Measurements from ENCODE around the gene CFAP74. TPM values are rescaled to one million over a fixed set of nuclear protein-coding genes. Genes with fewer than 3 reads are reported as not detected.

CFAP74 gene
- total and polyA plus RNA-seq, 7 donors = 0.03 to 0.27 TPM; not detected in 5

GRCh38 chr1:2031546-2032540, 28.3 kb upstream of the CFAP74 start:
- Histone ChIP-seq H3K4me1 (no peaks in the 10 kb centered on the region), H3K27ac (no peak overlapping the region), H3K36me3 (no peaks in the 10 kb centered on the region), H3K4me3 (no peak overlapping the region), H3K27me3 (peaks cover 0 to 39% (median 0%) of the 10 kb centered on the region in 3 donors), H3K9me3 (no peaks in the 10 kb centered on the region)
- TF ChIP-seq POLR2A (IDR thresholded peaks at IDR 0.05) = no peak
- no peak for TF ChIP-seq CTCF (IDR thresholded peaks at IDR 0.05)
- TF ChIP-seq POLR2AphosphoS5 (IDR thresholded peaks at IDR 0.05) = no peak
- no peak for TF ChIP-seq EP300 (IDR thresholded peaks at IDR 0.05)
- DNase-seq = no peak
- intact Hi-C loops (cut with DNase I) = no loop called here
- 70 to 81% methylated on average over 33 of the region's 33 CpGs for WGBS, 2 donors

- peaks cover 1 to 28% (median 4%) of the 10 kb centered on the region in 3 donors for H3K27me3 ChIP-seq
- 88% methylated on average over 42 of the region's 42 CpGs for WGBS, 2 donors
- TF ChIP-seq EP300 (IDR thresholded peaks at IDR 0.05) = no peak
- TF ChIP-seq POLR2AphosphoS5 (IDR thresholded peaks at IDR 0.05) = no peak
- no peak for TF ChIP-seq POLR2A (IDR thresholded peaks at IDR 0.05)
- no peak for TF ChIP-seq CTCF (IDR thresholded peaks at IDR 0.05)
Measured at GRCh38 chr1:2030076-2030871, 26.7 kb upstream of the CFAP74 start.

GRCh38 chr1:2029561-2029960, 26.0 kb upstream of the CFAP74 start:
- Histone ChIP-seq H3K36me3 (no peaks in the 10 kb centered on the region), H3K27ac (no peak overlapping the region), H3K27me3 (peaks cover 3 to 34% (median 11%) of the 10 kb centered on the region in 3 donors), H3K4me1 (peaks cover 0 to 11% (median 8%) of the 10 kb centered on the region in 4 donors), H3K9me3 (no peaks in the 10 kb centered on the region), H3K4me3 (no peak overlapping the region)
- intact Hi-C loops (cut with DNase I) = no loop called here
- 84 to 91% methylated on average over 15 of the region's 15 CpGs for WGBS, 2 donors
- DNase-seq = no peak
- TF ChIP-seq EP300 (IDR thresholded peaks at IDR 0.05) (no peak), POLR2AphosphoS5 (IDR thresholded peaks at IDR 0.05) (no peak), CTCF (IDR thresholded peaks at IDR 0.05) (no peak), POLR2A (IDR thresholded peaks at IDR 0.05) (no peak)

More at GRCh38 chr1:2030076-2030871, 26.7 kb upstream of the CFAP74 start:
- H3K9me3 ChIP-seq = no peaks in the 10 kb centered on the region
- no peak overlapping the region for H3K4me3 ChIP-seq
- intact Hi-C loops (cut with DNase I) = no loop called here
- DNase-seq = no peak
- H3K27ac ChIP-seq = no peak overlapping the region
- H3K36me3 ChIP-seq = no peaks in the 10 kb centered on the region
- peaks cover 0 to 8% (median 6%) of the 10 kb centered on the region in 4 donors for H3K4me1 ChIP-seq

GRCh38 chr1:2028870-2029560, 25.4 kb upstream of the CFAP74 start:
- WGBS, 2 donors = 83 to 89% methylated on average over 26 of the region's 26 CpGs
- H3K27me3 ChIP-seq = peaks cover 3 to 40% (median 16%) of the 10 kb centered on the region in 3 donors
- H3K36me3 ChIP-seq = no peaks in the 10 kb centered on the region
- no peaks in the 10 kb centered on the region for H3K9me3 ChIP-seq
- no peak overlapping the region for H3K27ac ChIP-seq
- no peak for DNase-seq
- peaks cover 0 to 11% (median 8%) of the 10 kb centered on the region in 4 donors for H3K4me1 ChIP-seq
- no peak for TF ChIP-seq POLR2A (IDR thresholded peaks at IDR 0.05)
- no peak for TF ChIP-seq EP300 (IDR thresholded peaks at IDR 0.05)
- TF ChIP-seq POLR2AphosphoS5 (IDR thresholded peaks at IDR 0.05) = no peak
- no peak for TF ChIP-seq CTCF (IDR thresholded peaks at IDR 0.05)
- H3K4me3 ChIP-seq = no peak overlapping the region
- intact Hi-C loops (cut with DNase I) = no loop called here

Data from sigmoid colon (tissue), 7 donors.